Thyroid gland (tissue), 4 donors: ENCODE measurements around the gene KIRREL3. TPM values are rescaled to one million over a fixed set of nuclear protein-coding genes. Genes with fewer than 3 reads are reported as not detected.

ENCODE experiments used
- DNase-seq, 2 donors: peaks; one replicate each; pipeline ENCODE4 v3.0.0-alpha.2; 2019
- H3K27ac ChIP-seq, 3 donors: fragments of 200-600 bp; sonication (generic); 1 replicate in 2 of 3; 2 replicates in 1 of 3; pipeline ENCODE4 v1.5.1; 2016 to 2019; ENCODE audit warnings: mild to moderate bottlenecking in 1 of 3, moderate library complexity in 1 of 3
- H3K27me3 ChIP-seq: fragments of 200-600 bp; sonication (generic); one replicate; pipeline ENCODE4 v1.5.1; 2019
- H3K36me3 ChIP-seq, 2 donors: fragments of 200-600 bp; sonication (generic); one replicate each; pipeline ENCODE4 v1.5.1; 2016 to 2019
- H3K4me1 ChIP-seq, 2 donors: fragments of 200-600 bp; sonication (generic); one replicate each; pipeline ENCODE4 v1.5.1; 2017 to 2019
- H3K4me3 ChIP-seq, 3 donors: fragments of 200-600 bp; sonication (generic); replicated peaks in 1 of 3; 1 replicate in 2 of 3; 2 replicates in 1 of 3; pipeline ENCODE4 v1.5.1; 2016; ENCODE audit warnings: mild to moderate bottlenecking in 1 of 3
- H3K9me3 ChIP-seq: fragments of 200-600 bp; sonication (generic); one replicate; pipeline ENCODE4 v1.5.1; 2017
- CTCF ChIP-seq, 6 experiments: fragments of 200-600 bp in 3 of 6; fragments of 450-650 bp in 3 of 6; sonication (generic) in 3 of 6; IDR thresholded peaks; one replicate each; pipeline ENCODE4 v1.5.1; 2016 to 2019; ENCODE audit warnings: antibody characterized with exemption in 6 of 6, mild to moderate bottlenecking in 2 of 6, inconsistent platforms in 1 of 6, moderate library complexity in 1 of 6
- POLR2A ChIP-seq, 2 donors: fragments of 450-650 bp; IDR thresholded peaks; one replicate each; pipeline ENCODE4 v1.6.1; 2017; ENCODE audit warnings: antibody characterized with exemption in 2 of 2, mild to moderate bottlenecking in 2 of 2, moderate library complexity in 1 of 2
- WGBS, 2 donors: methylation state at CpG; one replicate each; pipeline ENCODE4 v1.1.5; 2017; 5-methylcytosine and 5-hydroxymethylcytosine counted together
- intact Hi-C: fragments of 100-400 bp; cut with DNase I; formaldehyde crosslinking; loops from one replicate; pipeline ENCODE4 v1.15.1; 2023
- total RNA-seq, 4 donors: library from RNA; depleted of rRNA; stranded (reverse); fragments of >200 nt; gene quantifications; one replicate each; pipeline ENCODE4 v1.2.3, GENCODE V29; 2016

KIRREL3 gene
- total RNA-seq, 4 donors from 2014 or later = 0.78 TPM; not detected in 3

GRCh38 chr11:126834573-126834972 is 166.0 kb downstream of the KIRREL3 start:
- H3K4me3 ChIP-seq = no peak overlapping the region
- no peaks in the 10 kb centered on the region for H3K4me1 ChIP-seq
- H3K36me3 ChIP-seq = no peaks in the 10 kb centered on the region
- intact Hi-C loops = no loop called here
- no peak overlapping the region for H3K27ac ChIP-seq
- DNase-seq = no peak
- TF ChIP-seq POLR2A (IDR thresholded peaks at IDR 0.05) (no peak), CTCF (IDR thresholded peaks at IDR 0.05) (no peak)
- no peaks in the 10 kb centered on the region for H3K9me3 ChIP-seq
- no peaks in the 10 kb centered on the region for H3K27me3 ChIP-seq
- WGBS, 2 donors = 90 to 93% methylated on average over 8 of the region's 8 CpGs

GRCh38 chr11:126834149-126834548 is 166.4 kb downstream of the KIRREL3 start:
- TF ChIP-seq POLR2A (IDR thresholded peaks at IDR 0.05) = no peak
- no peak for TF ChIP-seq CTCF (IDR thresholded peaks at IDR 0.05)
- 77 to 89% methylated on average over 5 of the region's 5 CpGs for WGBS, 2 donors

GRCh38 chr11:126833065-126833464 is 167.5 kb downstream of the KIRREL3 start:
- no peak overlapping the region for H3K27ac ChIP-seq
- no peak overlapping the region for H3K4me3 ChIP-seq
- WGBS, 2 donors = 53 to 65% methylated on average over 1 of the region's 1 CpG
- TF ChIP-seq POLR2A (IDR thresholded peaks at IDR 0.05) = no peak
- no peak for TF ChIP-seq CTCF (IDR thresholded peaks at IDR 0.05)
- H3K27me3 ChIP-seq = no peaks in the 10 kb centered on the region
- no peaks in the 10 kb centered on the region for H3K4me1 ChIP-seq
- no peaks in the 10 kb centered on the region for H3K36me3 ChIP-seq
- intact Hi-C loops = no loop called here
- DNase-seq = no peak
- no peaks in the 10 kb centered on the region for H3K9me3 ChIP-seq

More at GRCh38 chr11:126834149-126834548, 166.4 kb downstream of the KIRREL3 start:
- Histone ChIP-seq H3K27ac (no peak overlapping the region), H3K27me3 (no peaks in the 10 kb centered on the region), H3K4me1 (no peaks in the 10 kb centered on the region), H3K9me3 (no peaks in the 10 kb centered on the region), H3K36me3 (no peaks in the 10 kb centered on the region), H3K4me3 (no peak overlapping the region)
- DNase-seq = no peak
- intact Hi-C loops = no loop called here

GRCh38 chr11:126832387-126832786 is 168.2 kb downstream of the KIRREL3 start:
- WGBS, 2 donors = 81 to 84% methylated on average over 6 of the region's 6 CpGs
- no peaks in the 10 kb centered on the region for H3K27me3 ChIP-seq

More at GRCh38 chr11:126832387-126832786, 168.2 kb downstream of the KIRREL3 start:
- Histone ChIP-seq H3K36me3 (no peaks in the 10 kb centered on the region), H3K27ac (no peak overlapping the region), H3K4me3 (no peak overlapping the region), H3K4me1 (no peaks in the 10 kb centered on the region), H3K9me3 (no peaks in the 10 kb centered on the region)
- no peak for DNase-seq
- TF ChIP-seq POLR2A (IDR thresholded peaks at IDR 0.05) = no peak
- no peak for TF ChIP-seq CTCF (IDR thresholded peaks at IDR 0.05)
- intact Hi-C loops = no loop called here
